Peyer's patch (tissue), 4 donors: ENCODE data around the gene ANTXR1. TPM values are rescaled to one million over a fixed set of nuclear protein-coding genes. Genes with fewer than 3 reads are reported as not detected.

Source experiments
- DNase-seq, 3 donors: peaks; one replicate each; pipeline ENCODE4 v3.0.0-alpha.2; 2017 to 2019
- H3K27ac ChIP-seq, 4 donors: fragments of 200-600 bp; sonication (generic); one replicate each; pipeline ENCODE4 v1.5.1; 2016 to 2019
- H3K27me3 ChIP-seq, 2 donors: fragments of 200-600 bp; sonication (generic); one replicate each; pipeline ENCODE4 v1.5.1; 2019
- H3K36me3 ChIP-seq, 3 donors: fragments of 200-600 bp; sonication (generic); one replicate each; pipeline ENCODE4 v1.5.1; 2016 to 2019
- H3K4me1 ChIP-seq, 4 donors: fragments of 200-600 bp; sonication (generic); one replicate each; pipeline ENCODE4 v1.5.1; 2016 to 2019
- H3K4me3 ChIP-seq, 4 donors: fragments of 200-600 bp; sonication (generic); 1 replicate in 3 of 4; 2 replicates in 1 of 4; pipeline ENCODE4 v1.5.1; 2016 to 2019; ENCODE audit warnings: mild to moderate bottlenecking in 1 of 4
- H3K9me3 ChIP-seq, 4 donors: fragments of 200-600 bp; sonication (generic); one replicate each; pipeline ENCODE4 v1.5.1; 2016 to 2019; ENCODE audit warnings: mild to moderate bottlenecking in 1 of 4
- POLR2A ChIP-seq, 2 donors: fragments of 450-650 bp; IDR thresholded peaks; one replicate each; pipeline ENCODE4 v1.5.1; 2017; ENCODE audit warnings: antibody characterized with exemption in 2 of 2, mild to moderate bottlenecking in 2 of 2, moderate library complexity in 2 of 2
- total RNA-seq, 4 donors: library from RNA; depleted of rRNA; stranded (reverse); fragments of >200 nt; gene quantifications; one replicate each; pipeline ENCODE4 v1.1.0, GENCODE V29; 2016
- TF ChIP-seq, protein P1 (sequence below), 6 experiments: fragments of 450-650 bp in 4 of 6; fragments of 200-600 bp in 2 of 6; sonication (generic) in 1 of 6; IDR thresholded peaks; one replicate each; pipeline ENCODE4 v1.5.1; 2017 to 2019; ENCODE audit warnings: antibody characterized with exemption in 6 of 6, mild to moderate bottlenecking in 3 of 6, moderate library complexity in 1 of 6

The ANTXR1 gene
- total RNA-seq, 4 donors from 2014 or later, result 5.4 to 39.6 (median 25.0) TPM

DNA sequence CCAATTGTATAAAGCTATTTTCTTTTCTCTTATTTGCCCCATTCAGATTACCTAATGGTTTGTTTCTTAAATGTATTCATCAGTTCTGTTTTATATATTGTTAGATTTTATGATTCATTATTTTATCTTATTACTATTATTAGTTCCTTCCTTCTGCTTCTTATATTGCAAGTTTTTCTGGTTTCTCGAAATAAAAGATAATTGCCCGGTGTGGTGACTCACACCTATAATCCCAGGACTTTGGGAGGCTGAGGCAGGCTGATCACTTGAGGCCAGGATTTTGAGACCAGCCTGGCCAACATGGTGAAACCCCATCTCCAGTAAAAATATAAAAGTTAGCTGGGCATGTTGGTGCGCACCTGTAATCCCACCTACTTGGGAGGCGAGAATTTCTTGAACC is 37.8 kb downstream of the ANTXR1 start:
- TF ChIP-seq, protein P1, sequence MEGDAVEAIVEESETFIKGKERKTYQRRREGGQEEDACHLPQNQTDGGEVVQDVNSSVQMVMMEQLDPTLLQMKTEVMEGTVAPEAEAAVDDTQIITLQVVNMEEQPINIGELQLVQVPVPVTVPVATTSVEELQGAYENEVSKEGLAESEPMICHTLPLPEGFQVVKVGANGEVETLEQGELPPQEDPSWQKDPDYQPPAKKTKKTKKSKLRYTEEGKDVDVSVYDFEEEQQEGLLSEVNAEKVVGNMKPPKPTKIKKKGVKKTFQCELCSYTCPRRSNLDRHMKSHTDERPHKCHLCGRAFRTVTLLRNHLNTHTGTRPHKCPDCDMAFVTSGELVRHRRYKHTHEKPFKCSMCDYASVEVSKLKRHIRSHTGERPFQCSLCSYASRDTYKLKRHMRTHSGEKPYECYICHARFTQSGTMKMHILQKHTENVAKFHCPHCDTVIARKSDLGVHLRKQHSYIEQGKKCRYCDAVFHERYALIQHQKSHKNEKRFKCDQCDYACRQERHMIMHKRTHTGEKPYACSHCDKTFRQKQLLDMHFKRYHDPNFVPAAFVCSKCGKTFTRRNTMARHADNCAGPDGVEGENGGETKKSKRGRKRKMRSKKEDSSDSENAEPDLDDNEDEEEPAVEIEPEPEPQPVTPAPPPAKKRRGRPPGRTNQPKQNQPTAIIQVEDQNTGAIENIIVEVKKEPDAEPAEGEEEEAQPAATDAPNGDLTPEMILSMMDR (IDR thresholded peaks at IDR 0.05), result no peak
- TF ChIP-seq POLR2A (IDR thresholded peaks at IDR 0.05), result no peak
- Histone ChIP-seq H3K27me3 (no peaks in the 10 kb centered on the region), H3K27ac (no peak overlapping the region), H3K36me3 (no peaks in the 10 kb centered on the region), H3K4me1 (no peaks in the 10 kb centered on the region), H3K4me3 (no peak overlapping the region), H3K9me3 (no peaks in the 10 kb centered on the region)
- DNase-seq, result no peak

DNA sequence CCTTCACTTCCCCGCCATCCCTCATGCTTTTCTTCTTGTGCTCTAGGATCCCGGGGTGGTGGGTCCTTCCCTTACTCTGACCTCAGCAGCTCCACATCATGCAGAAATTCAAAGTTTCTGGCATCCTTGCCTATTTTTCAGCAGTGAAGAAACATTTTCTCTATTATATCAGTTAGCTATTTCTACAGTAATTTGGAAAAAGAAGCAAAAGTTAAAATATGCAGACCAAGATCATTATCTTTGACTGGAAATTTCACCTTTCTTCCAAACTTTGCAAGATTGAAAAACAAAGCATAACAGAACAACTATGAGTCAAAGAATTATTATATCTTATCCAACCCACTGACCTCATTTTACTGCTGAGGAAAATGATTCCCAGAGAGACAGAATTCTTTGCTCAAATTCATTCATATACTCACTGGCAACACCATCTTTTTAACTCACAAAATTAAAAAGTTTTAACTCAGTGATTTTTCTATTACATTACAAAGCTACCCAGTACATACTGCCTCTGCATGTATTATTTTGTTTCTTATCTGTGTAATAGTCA is 40.5 kb downstream of the ANTXR1 start:
- H3K4me1 ChIP-seq, result no peaks in the 10 kb centered on the region
- no peaks in the 10 kb centered on the region for H3K27me3 ChIP-seq
- H3K27ac ChIP-seq, result no peak overlapping the region
- no peak overlapping the region for H3K4me3 ChIP-seq
- TF ChIP-seq, protein P1 (IDR thresholded peaks at IDR 0.05), result no peak
- TF ChIP-seq POLR2A (IDR thresholded peaks at IDR 0.05), result no peak
- no peaks in the 10 kb centered on the region for H3K9me3 ChIP-seq
- no peak for DNase-seq
- H3K36me3 ChIP-seq, result no peaks in the 10 kb centered on the region

DNA sequence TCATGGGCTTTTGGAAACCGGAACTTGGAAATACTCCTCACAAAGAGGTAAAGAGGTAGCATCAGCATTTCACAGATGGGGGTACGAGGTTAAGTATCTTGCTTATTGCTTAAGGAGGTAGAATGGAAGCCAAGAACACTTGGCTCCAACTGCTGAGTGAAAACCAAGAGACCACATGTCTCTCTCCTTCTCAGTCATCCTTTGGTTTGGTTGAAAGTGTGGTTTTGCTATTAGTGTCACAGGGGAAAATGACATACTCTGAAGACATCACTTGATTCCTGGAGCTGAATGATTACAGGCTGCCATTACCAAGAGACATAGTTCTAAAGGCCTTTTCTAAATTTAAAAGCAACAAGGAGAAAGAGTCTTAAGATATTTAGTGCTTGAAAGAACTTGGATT is 41.5 kb downstream of the ANTXR1 start:
- Histone ChIP-seq H3K36me3 (no peaks in the 10 kb centered on the region), H3K27me3 (no peaks in the 10 kb centered on the region), H3K4me3 (no peak overlapping the region), H3K4me1 (no peaks in the 10 kb centered on the region), H3K27ac (no peak overlapping the region), H3K9me3 (no peaks in the 10 kb centered on the region)
- DNase-seq, result no peak
- TF ChIP-seq POLR2A (IDR thresholded peaks at IDR 0.05), result no peak
- TF ChIP-seq, protein P1 (IDR thresholded peaks at IDR 0.05), result no peak

DNA sequence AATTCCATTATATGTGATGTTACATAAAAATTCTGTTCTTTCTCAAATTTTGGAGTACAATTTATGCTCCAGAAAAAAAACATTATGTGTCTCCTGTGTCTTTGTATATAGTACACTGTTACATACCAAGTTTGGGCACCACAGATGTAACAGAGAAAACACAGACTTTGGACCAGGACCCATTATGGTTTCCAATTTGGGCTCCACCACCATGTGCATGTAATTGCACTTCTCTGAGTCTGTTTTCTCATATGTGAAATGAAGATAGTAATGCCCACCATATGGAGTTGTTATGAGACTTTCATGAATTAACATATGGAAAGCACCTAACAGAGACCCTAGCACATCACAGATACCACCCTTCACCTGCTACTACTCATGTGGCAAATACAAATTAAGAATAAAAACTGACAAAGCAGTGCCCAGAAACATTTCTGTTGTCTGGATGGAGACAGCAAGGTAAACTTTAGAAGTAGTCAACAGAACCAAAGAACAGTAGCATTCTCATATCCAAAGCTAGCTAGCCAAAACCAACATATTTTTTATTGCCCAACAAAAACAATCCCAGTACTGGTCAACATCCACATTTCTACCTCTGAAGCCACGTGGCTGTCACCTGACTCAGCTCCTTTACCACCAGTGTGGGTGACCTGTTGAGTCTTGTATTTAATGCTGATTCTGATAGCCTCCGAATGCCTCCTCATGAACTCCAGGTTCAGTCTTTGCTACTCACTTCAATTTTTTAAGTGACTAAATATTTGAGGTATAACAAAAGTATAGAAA is 42.9 kb downstream of the ANTXR1 start:
- Histone ChIP-seq H3K27me3 (no peaks in the 10 kb centered on the region), H3K4me3 (no peak overlapping the region), H3K36me3 (no peaks in the 10 kb centered on the region), H3K9me3 (no peaks in the 10 kb centered on the region), H3K4me1 (no peaks in the 10 kb centered on the region), H3K27ac (no peak overlapping the region)
- no peak for DNase-seq
- TF ChIP-seq POLR2A (IDR thresholded peaks at IDR 0.05), result no peak
- TF ChIP-seq, protein P1 (IDR thresholded peaks at IDR 0.05), result no peak

GRCh38 chr2:69057660-69058059 is 44.7 kb downstream of the ANTXR1 start:
- no peak overlapping the region for H3K4me3 ChIP-seq
- TF ChIP-seq, protein P1 (IDR thresholded peaks at IDR 0.05), result no peak
- TF ChIP-seq POLR2A (IDR thresholded peaks at IDR 0.05), result no peak
- no peaks in the 10 kb centered on the region for H3K9me3 ChIP-seq
- no peaks in the 10 kb centered on the region for H3K27me3 ChIP-seq
- H3K36me3 ChIP-seq, result no peaks in the 10 kb centered on the region
- H3K4me1 ChIP-seq, result peaks cover 0 to 8% (median 3%) of the 10 kb centered on the region in 4 donors
- DNase-seq, result no peak
- H3K27ac ChIP-seq, result no peak overlapping the region
